PC-9 (cell line): ENCODE results near the gene UNC5C.

Source experiments
- CTCF ChIP-seq: fragments of 200-600 bp; sonication (generic); conservative IDR thresholded peaks from 2 replicates; pipeline ENCODE4 v1.6.1; 2017; ENCODE audit warnings: mixed run types, antibody characterized with exemption, mild to moderate bottlenecking, moderate library complexity
- EZH2 ChIP-seq: fragments of 200-600 bp; sonication (generic); IDR thresholded peaks from 2 replicates; pipeline ENCODE4 v1.8.0; 2017; ENCODE audit warnings: antibody characterized with exemption, low read depth

DNA sequence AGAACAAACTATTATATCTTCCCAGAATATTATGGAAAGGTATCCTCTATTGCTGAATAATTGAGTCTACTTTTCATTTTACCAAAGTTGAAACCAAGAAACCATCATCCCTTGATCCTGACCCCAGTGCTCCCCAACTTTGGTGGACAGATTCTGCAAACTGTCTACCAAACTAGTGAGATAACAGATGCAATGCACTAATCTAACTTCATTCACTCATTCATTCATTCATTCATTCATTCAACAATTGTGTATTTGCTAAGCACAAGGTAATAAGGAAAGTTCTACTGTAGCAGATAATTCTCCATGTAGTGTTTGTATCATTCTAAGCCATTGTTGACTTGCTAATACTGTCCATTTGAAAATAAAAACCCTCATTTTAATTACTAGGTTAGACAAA lies 150.6 kb downstream of the UNC5C start:
- TF ChIP-seq CTCF (no peak), EZH2 (no peak)
